Keratinocyte (primary cell): ENCODE results near the gene EBF3. TPM values are rescaled to one million over a fixed set of nuclear protein-coding genes. Genes with fewer than 3 reads are reported as not detected.

Source experiments
- DNase-seq: peaks from one replicate; pipeline ENCODE4 v3.0.0-alpha.2; 2011; ENCODE audit warnings: low read depth, missing footprints, low spot score
- FAIRE-seq: peaks from 2 replicates; lab custom pipeline; 2011; peaks lifted over from hg19 to GRCh38; lab: Jason Lieb, UNC
- H2AFZ ChIP-seq: 2 replicates; pipeline ENCODE4 v1.6.0; 2012; ENCODE audit warnings: low read length, control low read depth, inconsistent platforms; ENCODE audit not compliant: control insufficient read depth
- H3K27ac ChIP-seq: 2 replicates; pipeline ENCODE4 v1.5.1; 2011; ENCODE audit warnings: low read length; ENCODE audit not compliant: control insufficient read depth, insufficient read depth
- H3K27me3 ChIP-seq: 3 replicates; pipeline ENCODE4 v1.6.0; 2011; ENCODE audit warnings: low read length; ENCODE audit not compliant: control insufficient read depth, insufficient read depth; ENCODE audit errors: extremely low read depth
- H3K36me3 ChIP-seq, 2 experiments: 2 replicates in 1 of 2; 3 replicates in 1 of 2; pipeline ENCODE4 v1.5.1; 2011; ENCODE audit warnings: low read length in 2 of 2, mild to moderate bottlenecking in 1 of 2; ENCODE audit not compliant: control insufficient read depth in 2 of 2, insufficient read depth in 2 of 2; ENCODE audit errors: extremely low read depth in 1 of 2
- H3K4me1 ChIP-seq: 3 replicates; pipeline ENCODE4 v1.5.1; 2011; ENCODE audit warnings: low read length; ENCODE audit not compliant: control insufficient read depth, insufficient read depth; ENCODE audit errors: extremely low read depth
- H3K4me2 ChIP-seq: 3 replicates; pipeline ENCODE4 v1.6.0; 2011; ENCODE audit warnings: low read depth, low read length; ENCODE audit not compliant: control insufficient read depth, insufficient read depth; ENCODE audit errors: extremely low read depth
- H3K4me3 ChIP-seq, 3 experiments: fragments of 200-600 bp in 1 of 3; sonication (generic) in 1 of 3; 2 replicates in 2 of 3; 3 replicates in 1 of 3; pipeline ENCODE4 v1.5.1; 2011 to 2016; ENCODE audit warnings: low read length in 3 of 3, mild to moderate bottlenecking in 3 of 3, control low read depth in 2 of 3, inconsistent platforms in 1 of 3, low read depth in 1 of 3, mixed read lengths in 1 of 3, mixed run types in 1 of 3, moderate library complexity in 1 of 3; ENCODE audit not compliant: control insufficient read depth in 2 of 3, insufficient read depth in 2 of 3; ENCODE audit errors: extremely low read depth in 1 of 3
- H3K79me2 ChIP-seq: 2 replicates; pipeline ENCODE4 v1.6.0; 2012; ENCODE audit warnings: low read length; ENCODE audit not compliant: control insufficient read depth, insufficient read depth
- H3K9ac ChIP-seq: 3 replicates; pipeline ENCODE4 v1.6.0; 2011; ENCODE audit warnings: low read length; ENCODE audit not compliant: control insufficient read depth, insufficient read depth; ENCODE audit errors: extremely low read depth
- H3K9me1 ChIP-seq: 3 replicates; pipeline ENCODE4 v1.6.0; 2011; ENCODE audit warnings: low read length; ENCODE audit not compliant: control insufficient read depth, insufficient read depth; ENCODE audit errors: extremely low read depth
- H3K9me3 ChIP-seq: 2 replicates; pipeline ENCODE4 v1.5.1; 2012; ENCODE audit warnings: low read depth, low read length; ENCODE audit not compliant: control insufficient read depth
- H4K20me1 ChIP-seq: 3 replicates; pipeline ENCODE4 v1.6.0; 2011; ENCODE audit warnings: low read length; ENCODE audit not compliant: control insufficient read depth, insufficient read depth; ENCODE audit errors: extremely low read depth
- EZH2 ChIP-seq: IDR thresholded peaks from one replicate; pipeline ENCODE4 v1.6.1; 2012; ENCODE audit warnings: inconsistent platforms, mild to moderate bottlenecking, low read length, moderate library complexity
- dilution Hi-C: fragments of 300-500 bp; cut with MboI; formaldehyde crosslinking; loops from one replicate; pipeline ENCODE4 v1.7.0; 2020; ENCODE audit warnings: low sequenced_read_pairs; ENCODE audit not compliant: extremely low pct_ligation_motif_present
- polyA plus RNA-seq, 5 experiments: library from polyadenylated mRNA; depleted of rRNA in 3 of 5; stranded (reverse) in 3 of 5; stranded (forward) in 1 of 5; unstranded in 1 of 5; fragments of >200 nt; gene quantifications; 1 replicate in 1 of 5; 2 replicates in 3 of 5; 3 replicates in 1 of 5; pipeline versions ENCODE4 v1.2.1 to v1.2.3, GENCODE V29; 2011 to 2012; ENCODE audit warnings: missing spikeins in 2 of 5, low read depth in 1 of 5, low replicate concordance in 1 of 5
- TF ChIP-seq, protein P1 (sequence below), 3 experiments: IDR thresholded peaks in 1 of 3; conservative IDR thresholded peaks in 1 of 3; optimal IDR thresholded peaks in 1 of 3; 2 replicates in 2 of 3; 3 replicates in 1 of 3; pipeline versions ENCODE3 to v1.5.1; 2011; ENCODE audit warnings: low read length in 3 of 3, mild to moderate bottlenecking in 3 of 3, moderate library complexity in 2 of 3, control low read depth in 1 of 3, inconsistent platforms in 1 of 3; ENCODE audit not compliant: insufficient read depth in 2 of 3; ENCODE audit errors: extremely low read depth in 1 of 3

EBF3 gene
- polyA plus RNA-seq, 1 donor (not counting 4 experiments of a cell fraction or from before 2014, with no cell fraction given), result not detected

DNA sequence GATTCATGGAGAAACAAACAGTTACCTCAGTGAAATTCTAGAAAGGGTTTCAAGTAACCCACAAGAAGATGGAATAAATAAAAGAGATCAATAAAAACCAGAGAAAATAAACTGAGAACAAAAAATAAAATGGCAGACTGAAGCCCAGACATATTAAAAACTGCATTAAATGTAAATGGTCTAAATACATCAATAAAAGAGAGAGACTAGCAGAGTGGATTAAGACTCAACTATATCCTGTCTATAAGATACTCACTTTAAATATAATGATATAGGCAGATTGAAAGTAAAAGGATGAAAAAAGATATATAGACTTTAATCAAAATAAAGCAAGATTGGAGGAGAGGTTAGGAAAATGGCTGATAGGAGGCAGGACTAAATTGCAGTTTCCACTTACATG is 18.8 kb upstream of the EBF3 start:
- Histone ChIP-seq H3K27me3 (no peaks in the 10 kb centered on the region), H3K27ac (no peak overlapping the region), H3K4me1 (no peaks in the 10 kb centered on the region), H3K9me3 (no peaks in the 10 kb centered on the region), H3K36me3 (no peaks in the 10 kb centered on the region), H4K20me1 (no peaks in the 10 kb centered on the region), H3K9ac (no peak overlapping the region), H3K9me1 (no peaks in the 10 kb centered on the region), H2AFZ (no peak overlapping the region), H3K4me3 (no peak overlapping the region), H3K4me2 (no peak overlapping the region), H3K79me2 (no peaks in the 10 kb centered on the region)
- TF ChIP-seq EZH2, result no peak
- TF ChIP-seq, protein P1, sequence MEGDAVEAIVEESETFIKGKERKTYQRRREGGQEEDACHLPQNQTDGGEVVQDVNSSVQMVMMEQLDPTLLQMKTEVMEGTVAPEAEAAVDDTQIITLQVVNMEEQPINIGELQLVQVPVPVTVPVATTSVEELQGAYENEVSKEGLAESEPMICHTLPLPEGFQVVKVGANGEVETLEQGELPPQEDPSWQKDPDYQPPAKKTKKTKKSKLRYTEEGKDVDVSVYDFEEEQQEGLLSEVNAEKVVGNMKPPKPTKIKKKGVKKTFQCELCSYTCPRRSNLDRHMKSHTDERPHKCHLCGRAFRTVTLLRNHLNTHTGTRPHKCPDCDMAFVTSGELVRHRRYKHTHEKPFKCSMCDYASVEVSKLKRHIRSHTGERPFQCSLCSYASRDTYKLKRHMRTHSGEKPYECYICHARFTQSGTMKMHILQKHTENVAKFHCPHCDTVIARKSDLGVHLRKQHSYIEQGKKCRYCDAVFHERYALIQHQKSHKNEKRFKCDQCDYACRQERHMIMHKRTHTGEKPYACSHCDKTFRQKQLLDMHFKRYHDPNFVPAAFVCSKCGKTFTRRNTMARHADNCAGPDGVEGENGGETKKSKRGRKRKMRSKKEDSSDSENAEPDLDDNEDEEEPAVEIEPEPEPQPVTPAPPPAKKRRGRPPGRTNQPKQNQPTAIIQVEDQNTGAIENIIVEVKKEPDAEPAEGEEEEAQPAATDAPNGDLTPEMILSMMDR (optimal IDR thresholded peaks at IDR 0.05 in 1 of 3, IDR thresholded peaks at IDR 0.05 in 1 of 3, conservative IDR thresholded peaks at IDR 0.05 in 1 of 3; ENCODE audit: extremely low read depth in 1 of 3, insufficient read depth in 2 of 3, low read length in 3 of 3), result no peak
- dilution Hi-C loops, result no loop called here
- DNase-seq (no peak), FAIRE-seq (no peak)

DNA sequence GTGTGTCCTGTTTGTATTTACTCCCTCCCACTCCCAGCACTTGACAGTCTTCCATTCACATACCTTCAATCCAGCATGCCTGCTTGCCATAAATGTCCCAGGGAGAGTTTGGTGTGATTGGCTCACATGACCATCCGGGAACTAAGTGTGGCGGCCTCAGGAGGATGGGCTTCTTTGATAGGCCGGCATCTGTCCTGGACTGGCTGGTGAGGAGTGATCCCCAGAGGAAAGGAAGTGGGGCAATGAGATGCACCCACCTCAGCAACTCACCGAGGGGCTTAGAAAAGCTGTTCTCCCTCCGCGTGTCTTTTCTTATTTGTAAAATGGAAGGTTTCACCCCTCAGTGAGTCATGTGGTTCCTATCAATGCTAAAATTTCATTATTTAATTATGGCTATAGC is 14.9 kb upstream of the EBF3 start:
- Histone ChIP-seq H2AFZ (no peak overlapping the region), H3K36me3 (no peaks in the 10 kb centered on the region), H3K4me2 (no peak overlapping the region), H3K4me3 (no peak overlapping the region), H3K9ac (no peak overlapping the region), H4K20me1 (no peaks in the 10 kb centered on the region), H3K27me3 (peaks cover 1% of the 10 kb centered on the region), H3K9me3 (no peaks in the 10 kb centered on the region), H3K9me1 (no peaks in the 10 kb centered on the region), H3K79me2 (no peaks in the 10 kb centered on the region), H3K27ac (no peak overlapping the region), H3K4me1 (no peaks in the 10 kb centered on the region)
- no peak for FAIRE-seq
- no peak for DNase-seq
- dilution Hi-C loops, result no loop called here
- no peak for TF ChIP-seq EZH2
- TF ChIP-seq, protein P1 (optimal IDR thresholded peaks at IDR 0.05 in 1 of 3, IDR thresholded peaks at IDR 0.05 in 1 of 3, conservative IDR thresholded peaks at IDR 0.05 in 1 of 3; ENCODE audit: extremely low read depth in 1 of 3, insufficient read depth in 2 of 3, low read length in 3 of 3), result no peak
